HG03135 (cell line): Measurements from ENCODE around the gene ADAMTSL1.

Experiments
- ATAC-seq: cut with Tn5 transposase; IDR thresholded peaks from one replicate; pipeline ENCODE4 v1.9.1; 2021; ENCODE audit warnings: mild to moderate bottlenecking, moderate library complexity; ENCODE audit not compliant: unreplicated experiment

Gene ADAMTSL1

GRCh38 chr9:18605766-18606180, 131.8 kb downstream of the ADAMTSL1 start:
- no peak for ATAC-seq

GRCh38 chr9:18606281-18606680, 132.3 kb downstream of the ADAMTSL1 start:
- ATAC-seq = no peak

DNA sequence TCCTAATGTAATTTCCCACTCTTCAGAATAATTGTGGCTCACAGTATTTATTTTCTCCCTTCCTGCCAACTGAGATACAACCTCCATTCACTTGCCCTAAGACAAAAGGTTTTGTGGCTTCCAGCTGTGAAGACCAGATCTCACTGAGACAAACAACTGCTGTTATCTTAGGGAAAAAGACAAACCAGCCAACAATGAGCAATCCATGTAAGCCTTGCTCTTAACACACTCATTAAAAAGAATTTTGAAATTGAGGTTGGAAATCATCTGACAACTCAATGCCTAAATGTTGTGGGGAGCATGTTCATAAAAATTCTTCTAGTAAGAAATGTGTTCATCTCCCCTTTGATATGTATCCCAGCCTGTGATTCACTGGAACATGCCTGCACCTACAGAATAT, 132.9 kb downstream of the ADAMTSL1 start:
- no peak for ATAC-seq

DNA sequence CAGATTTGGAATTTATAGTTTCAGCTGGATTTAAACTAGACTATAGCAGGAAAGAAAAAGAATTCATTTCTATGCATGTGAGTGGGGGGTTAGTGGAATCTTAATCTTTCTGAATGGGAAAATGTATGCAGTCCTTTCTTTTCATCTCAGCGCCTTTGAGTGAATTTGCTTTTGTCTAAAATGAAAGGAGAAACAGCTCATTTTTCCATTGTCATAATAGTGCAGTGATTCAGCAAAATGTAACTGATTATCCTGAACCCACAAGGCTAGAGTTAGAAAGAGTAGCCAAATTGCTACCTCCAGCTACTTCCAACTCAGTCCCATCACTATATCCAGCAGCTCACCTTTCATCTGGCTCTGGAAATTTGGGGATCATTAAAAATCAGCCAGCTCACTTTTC, 134.4 kb downstream of the ADAMTSL1 start:
- ATAC-seq = no peak

DNA sequence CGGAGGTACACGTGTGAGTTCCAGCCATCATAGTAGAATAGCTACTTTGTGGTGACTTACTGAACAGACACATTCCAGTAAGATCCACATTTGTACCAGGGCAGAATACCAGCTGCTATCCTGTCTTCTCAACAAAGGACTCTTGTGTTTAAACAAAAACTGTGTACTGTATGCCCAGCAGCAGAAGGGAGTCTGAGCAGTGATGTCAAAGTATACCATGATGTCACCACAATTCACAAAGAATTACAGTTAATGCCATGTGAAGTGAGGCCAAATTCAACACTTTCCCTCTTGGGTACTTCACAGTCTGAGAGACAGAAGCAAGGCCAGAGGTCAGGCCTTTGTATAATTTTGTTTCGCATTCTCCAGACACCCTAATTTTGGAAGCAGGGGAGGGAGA, 137.0 kb downstream of the ADAMTSL1 start:
- ATAC-seq = no peak

- no peak for ATAC-seq
These were observed 138.0 kb downstream of the ADAMTSL1 start for GRCh38 chr9:18611971-18612370.

DNA sequence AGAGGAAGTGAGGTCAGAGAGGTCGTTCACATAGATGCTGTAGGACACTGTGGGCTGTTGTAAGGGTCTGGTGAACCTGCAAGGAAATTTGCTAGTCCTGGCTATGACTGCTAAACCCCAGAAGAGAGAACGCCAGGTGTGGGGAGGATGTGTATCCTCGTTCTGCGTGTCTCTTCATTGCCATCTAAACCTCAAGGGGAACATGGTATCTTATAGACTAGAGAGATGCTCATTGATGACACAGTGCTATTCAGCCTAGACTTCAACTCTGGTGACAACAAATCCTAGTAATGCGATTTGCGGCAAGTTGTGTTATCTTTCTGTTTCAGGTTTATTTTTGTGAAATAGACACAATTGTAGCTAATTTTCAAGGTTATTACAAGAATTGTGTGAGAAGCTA, 140.2 kb downstream of the ADAMTSL1 start:
- ATAC-seq = no peak

DNA sequence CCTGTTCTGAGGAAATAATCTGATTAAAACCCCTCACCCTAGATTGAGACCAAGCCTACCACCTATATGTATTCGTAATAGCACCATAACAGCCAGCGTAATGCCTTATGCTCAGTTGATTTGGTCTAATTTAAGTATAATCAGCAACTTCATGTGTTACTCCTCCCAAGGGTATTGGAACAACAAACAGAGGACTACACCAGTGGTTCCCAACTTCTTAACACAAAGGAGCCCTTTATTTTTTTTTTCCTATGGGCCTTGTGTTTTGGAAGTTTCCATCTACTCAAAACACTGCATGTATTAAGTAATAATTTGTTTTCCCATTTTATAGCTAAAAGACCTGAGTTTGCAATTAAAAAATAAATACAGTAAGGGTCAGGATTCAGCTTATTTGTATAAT, 140.7 kb downstream of the ADAMTSL1 start:
- ATAC-seq = no peak

DNA sequence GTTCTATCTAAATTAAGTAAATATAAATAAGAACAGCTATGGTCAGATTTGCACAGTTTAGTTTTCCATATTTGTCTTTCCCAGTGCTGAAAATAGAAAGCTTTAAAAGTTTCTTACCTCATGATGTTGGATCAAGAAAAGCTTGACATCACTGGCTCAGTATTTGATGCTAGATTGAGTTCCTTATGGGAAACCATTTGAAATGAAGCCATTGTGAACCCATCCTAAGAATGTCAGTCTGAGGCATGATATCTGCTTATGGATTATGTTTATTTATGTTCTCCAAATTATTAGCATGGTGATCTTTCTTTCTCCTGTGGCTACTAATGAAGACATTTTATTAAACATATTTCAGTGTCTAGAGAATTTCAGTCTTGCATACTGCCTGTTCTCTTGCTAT, 143.0 kb downstream of the ADAMTSL1 start:
- no peak for ATAC-seq

DNA sequence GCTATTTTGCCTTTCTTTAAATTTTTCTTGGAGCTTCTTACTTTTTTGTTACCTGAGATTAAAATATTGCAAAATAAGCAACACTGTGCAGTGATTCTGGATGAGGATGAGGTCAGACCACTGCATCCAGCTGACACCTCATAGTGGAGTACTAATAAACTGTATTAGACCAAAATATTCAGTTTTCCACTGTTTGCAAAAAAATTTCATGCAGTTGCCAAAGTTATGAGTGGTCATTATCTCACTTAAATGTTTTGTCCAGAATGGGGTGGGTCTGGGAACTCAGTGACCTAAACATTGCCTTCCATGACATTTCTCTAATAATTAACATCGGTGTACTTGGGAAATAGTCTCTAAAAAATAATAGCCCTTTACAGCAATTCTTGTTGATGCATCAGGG, 143.8 kb downstream of the ADAMTSL1 start:
- ATAC-seq = no peak

GRCh38 chr9:18618862-18619261, 144.9 kb downstream of the ADAMTSL1 start:
- no peak for ATAC-seq

DNA sequence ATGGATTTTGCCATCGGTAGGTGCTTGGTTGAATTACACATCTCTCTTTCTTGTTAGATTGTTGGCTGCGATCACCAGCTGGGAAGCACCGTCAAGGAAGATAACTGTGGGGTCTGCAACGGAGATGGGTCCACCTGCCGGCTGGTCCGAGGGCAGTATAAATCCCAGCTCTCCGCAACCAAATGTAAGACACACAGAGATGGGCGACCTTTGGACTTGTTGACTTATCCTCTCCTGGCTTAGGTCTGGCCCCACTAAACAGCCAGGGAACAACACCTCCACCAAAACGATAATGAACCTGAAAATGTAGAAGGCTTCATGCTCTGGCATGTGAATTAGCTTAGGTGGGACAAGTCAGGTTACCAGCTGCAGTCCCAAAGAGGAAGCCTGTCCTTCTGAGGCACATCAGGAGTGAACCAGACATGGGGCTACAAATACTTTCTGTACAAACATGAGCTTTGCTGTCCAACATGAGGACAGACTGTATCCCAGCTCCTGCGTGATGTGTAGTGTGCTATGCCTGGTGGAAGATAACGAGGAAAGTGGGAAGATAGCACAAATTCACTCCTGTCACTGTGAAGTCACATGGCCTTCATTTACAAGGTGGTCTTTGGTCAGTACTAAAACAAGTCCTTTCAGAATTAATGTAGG, 148.4 kb downstream of the ADAMTSL1 start:
- no peak for ATAC-seq

DNA sequence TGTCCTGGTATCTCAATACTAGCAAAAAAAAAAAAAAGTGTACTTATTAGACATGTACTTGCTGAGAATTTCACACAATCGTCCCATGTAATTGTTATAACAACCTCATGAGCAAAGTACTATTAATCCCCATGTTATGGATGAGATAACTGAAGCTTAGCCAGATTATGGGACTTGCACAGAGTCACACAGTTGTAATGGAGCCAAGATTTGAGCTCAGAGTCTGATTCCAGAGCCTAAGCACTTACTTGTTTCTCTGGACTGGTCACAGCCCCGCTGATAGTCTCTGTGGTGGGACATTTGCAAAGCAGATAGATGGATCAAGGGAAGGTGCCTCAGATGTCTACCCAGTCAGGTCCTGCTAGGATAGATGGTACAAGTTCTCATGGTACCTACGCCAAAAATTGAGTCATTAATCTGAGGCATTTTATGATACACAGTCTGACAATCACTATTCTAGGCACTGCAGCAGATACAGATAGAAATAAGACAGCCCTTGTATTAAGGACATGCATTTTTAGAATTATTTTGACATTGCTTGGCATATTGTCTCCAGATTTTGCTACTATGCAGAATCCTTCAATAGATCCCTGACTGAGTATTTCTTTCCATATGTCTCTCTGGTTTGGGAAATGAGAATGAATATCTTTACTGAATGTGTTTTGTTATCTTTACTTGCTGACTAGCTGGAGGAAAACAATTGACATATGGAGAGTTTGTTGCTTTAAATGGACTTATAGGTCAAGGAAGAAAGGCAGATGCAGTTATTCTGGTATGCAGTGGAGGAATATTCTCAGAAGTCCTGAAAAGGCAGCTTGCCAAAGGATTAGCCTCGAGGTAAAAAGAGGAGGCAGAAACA, 149.5 kb downstream of the ADAMTSL1 start:
- no peak for ATAC-seq

DNA sequence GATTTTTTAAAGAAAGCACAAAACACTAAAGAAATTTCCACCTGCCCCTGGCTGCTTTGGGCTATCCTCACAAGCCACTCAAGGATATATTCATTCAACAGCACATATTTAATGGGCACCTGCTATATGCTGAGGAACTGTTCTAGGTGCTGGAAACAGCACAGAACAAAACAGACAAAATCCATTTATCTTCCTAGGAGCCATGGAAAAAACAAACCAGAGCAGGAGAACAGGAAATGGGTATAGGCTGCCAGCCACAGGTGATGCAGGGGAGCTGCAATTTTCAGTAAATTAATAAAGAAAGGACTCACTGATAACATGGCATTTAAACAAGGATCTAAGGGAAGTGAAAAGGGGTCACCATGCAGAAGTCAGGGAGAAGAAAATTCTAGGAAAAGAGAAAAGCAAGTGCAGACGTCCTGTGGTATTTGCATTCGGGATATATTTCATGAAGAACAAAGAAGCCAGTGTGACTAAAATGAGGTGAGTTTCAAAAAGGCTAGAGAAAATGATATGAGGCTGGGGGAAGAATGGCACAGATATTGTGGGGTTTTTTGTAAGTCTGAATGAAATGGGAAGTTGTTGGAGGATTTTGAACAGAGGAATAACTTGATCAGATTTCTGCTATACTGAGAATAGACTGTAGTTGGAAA, 152.2 kb downstream of the ADAMTSL1 start:
- ATAC-seq = no peak

DNA sequence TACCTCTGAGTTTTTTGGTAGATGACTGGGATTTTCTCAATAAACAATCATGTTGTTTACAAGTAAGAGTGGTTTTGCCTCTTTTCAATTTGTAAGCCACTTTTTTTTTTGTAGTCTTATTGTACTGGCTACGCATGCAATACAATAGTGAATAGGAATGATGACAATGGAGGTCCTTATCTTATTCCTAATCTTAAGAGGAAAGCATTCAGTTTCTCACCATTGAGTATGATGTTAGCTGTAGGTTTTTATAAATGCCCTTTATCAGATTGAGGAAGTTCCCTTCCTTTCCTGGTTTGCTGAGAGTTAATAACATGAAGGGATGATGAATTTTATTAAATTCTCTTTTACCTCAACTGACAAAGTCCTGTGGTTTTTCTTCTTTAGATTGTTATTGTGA, 155.2 kb downstream of the ADAMTSL1 start:
- no peak for ATAC-seq

DNA sequence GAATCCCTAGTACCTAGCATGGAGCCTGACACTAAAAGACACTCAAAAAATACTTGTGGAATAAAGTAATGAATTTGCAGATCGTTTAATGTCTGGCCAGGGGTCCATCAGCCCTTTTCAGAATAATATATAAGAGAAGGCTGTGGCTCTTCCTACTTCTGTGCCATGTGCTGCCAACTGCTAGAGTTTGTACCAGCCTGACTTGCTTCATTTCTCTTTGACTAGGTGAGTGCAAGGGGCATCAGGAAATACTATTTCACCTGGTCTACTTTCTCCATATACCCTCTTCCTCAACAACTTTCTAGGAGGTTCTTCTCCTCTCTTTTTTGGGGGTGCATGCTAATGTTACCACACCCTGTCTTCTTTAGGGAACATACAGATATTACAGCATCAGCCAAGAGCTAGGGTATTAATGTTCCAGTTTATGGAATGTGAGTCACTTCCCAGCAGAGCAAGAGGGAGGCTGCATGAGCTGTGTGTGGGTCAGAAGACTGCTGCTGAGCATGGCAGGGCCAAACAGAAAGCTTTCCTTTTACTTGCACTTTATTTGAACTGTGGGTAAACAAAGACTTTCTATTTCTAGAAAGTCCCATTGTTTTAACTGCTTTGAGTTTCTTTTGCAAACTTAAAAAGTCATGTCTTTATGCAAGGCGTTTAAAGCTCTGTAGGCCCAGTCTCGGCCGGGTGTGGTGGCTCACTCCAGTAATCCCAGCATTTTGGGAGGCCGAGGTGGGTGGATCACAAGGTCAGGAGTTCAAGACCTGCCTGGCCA, 158.9 kb downstream of the ADAMTSL1 start:
- no peak for ATAC-seq

- ATAC-seq = no peak
These were observed 162.8 kb downstream of the ADAMTSL1 start for GRCh38 chr9:18636781-18637180.

DNA sequence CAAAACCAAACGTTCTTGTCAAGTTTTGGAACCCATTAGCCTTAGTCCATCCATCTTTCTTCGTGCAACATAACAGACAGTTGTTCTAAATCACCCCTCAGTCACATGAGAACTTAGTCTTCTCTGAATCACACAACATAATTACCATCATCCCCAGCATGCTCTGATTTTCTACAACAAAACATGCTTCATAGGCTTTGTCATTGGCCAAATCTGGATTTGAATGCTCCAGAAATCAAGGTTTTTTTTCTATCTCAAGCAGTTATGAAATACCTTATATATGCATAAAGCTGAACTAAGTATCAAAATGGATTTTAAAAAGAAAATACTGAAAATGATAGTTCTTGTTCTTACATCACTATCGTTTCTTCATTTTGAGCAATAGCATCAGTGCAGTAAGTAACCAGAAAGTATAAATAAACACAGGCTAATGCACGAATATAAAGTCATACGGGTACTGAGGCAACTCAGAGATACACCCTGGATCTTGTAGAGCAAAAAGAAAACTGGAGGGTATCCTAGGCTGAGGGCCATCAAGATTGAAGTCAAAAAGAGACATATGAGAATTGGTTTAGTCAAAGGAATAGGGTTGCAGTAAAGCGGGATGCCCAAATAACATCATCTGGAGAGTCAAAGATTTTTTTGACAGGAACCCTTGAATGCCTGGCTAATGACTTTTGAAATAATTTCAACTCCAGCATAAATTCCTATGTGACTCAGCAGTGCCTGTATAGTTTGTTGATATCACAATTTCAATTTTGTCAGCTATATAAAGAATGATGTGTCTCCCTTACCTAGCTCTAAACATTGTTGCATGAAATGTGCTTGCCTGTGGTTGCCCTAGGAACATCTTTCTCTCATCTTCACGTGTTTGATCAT, 164.7 kb downstream of the ADAMTSL1 start:
- ATAC-seq = no peak

DNA sequence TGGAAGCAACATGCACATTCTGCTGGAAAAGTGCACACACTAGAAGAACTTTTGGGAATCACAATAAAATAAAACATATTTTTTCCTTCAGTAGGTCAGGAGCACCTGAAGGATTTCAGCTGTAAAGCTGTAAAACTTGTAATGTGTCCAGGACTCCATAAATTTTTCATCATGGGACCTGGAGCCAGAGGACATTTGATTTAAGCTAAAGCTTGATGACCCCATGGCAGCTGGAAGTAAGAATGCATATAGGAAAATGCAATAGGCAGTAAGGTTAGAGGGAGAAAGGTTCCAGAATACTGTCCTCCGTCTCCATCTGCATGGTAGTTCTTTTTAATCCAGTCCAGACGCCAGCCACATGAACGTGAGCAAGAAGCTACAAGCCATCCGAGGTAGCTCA, 166.0 kb downstream of the ADAMTSL1 start:
- no peak for ATAC-seq
